ENCODE data around the gene NAAA.
"Not testable (repeated sequence)": the region's sequence is repeated elsewhere in the genome, so short reads cannot be mapped to it uniquely, and the experiment has no call there.

Gene NAAA

GRCh38 chr4:75916091-75916661, 24.6 kb downstream of the NAAA start:
- DNase-seq: no peak

- no peak for DNase-seq
These were observed 27.8 kb downstream of the NAAA start for GRCh38 chr4:75912968-75913367.

- not testable (repeated sequence) for DNase-seq
These were observed 30.0 kb downstream of the NAAA start for GRCh38 chr4:75910831-75911230.

GRCh38 chr4:75909405-75909804, 31.4 kb downstream of the NAAA start:
- DNase-seq: no peak

- DNase-seq: no peak
These were observed 32.3 kb downstream of the NAAA start for GRCh38 chr4:75908555-75908954.

- no peak for DNase-seq
These were observed 32.8 kb downstream of the NAAA start for GRCh38 chr4:75907966-75908365.

- DNase-seq: no peak
These were observed 36.7 kb downstream of the NAAA start for GRCh38 chr4:75904076-75904475.

- DNase-seq: no peak
These were observed 38.5 kb downstream of the NAAA start, which contains the start of gene PPEF2 for GRCh38 chr4:75902352-75902751. TSS of gene PPEF2 (minus strand) at chr4:75902452. CDS start at chr4:75896325, 6,127 bp downstream.

GRCh38 chr4:75898536-75898935, 42.3 kb downstream of the NAAA start:
- no peak for DNase-seq

- no peak for DNase-seq
These were observed 45.0 kb downstream of the NAAA start for GRCh38 chr4:75895744-75896314.

GRCh38 chr4:75892508-75892907, 48.3 kb downstream of the NAAA start:
- DNase-seq: no peak

- no peak for DNase-seq
These were observed 49.2 kb downstream of the NAAA start for GRCh38 chr4:75891611-75892010.

GRCh38 chr4:75889537-75890199, 51.1 kb downstream of the NAAA start:
- DNase-seq: no peak

- no peak for DNase-seq
These were observed 54.7 kb downstream of the NAAA start for GRCh38 chr4:75886104-75886503.

- DNase-seq: no peak
These were observed 59.3 kb downstream of the NAAA start for GRCh38 chr4:75881476-75881875.

- no peak for DNase-seq
These were observed 60.5 kb downstream of the NAAA start for GRCh38 chr4:75880278-75880677.

- no peak for DNase-seq
These were observed 62.5 kb downstream of the NAAA start for GRCh38 chr4:75878246-75878756.

GRCh38 chr4:75876218-75876617, 64.6 kb downstream of the NAAA start:
- no peak for DNase-seq

- DNase-seq: no peak
These were observed 71.7 kb downstream of the NAAA start for GRCh38 chr4:75869100-75869499.

GRCh38 chr4:75867130-75867529, 73.7 kb downstream of the NAAA start:
- no peak for DNase-seq

Data from NCI-H226 (cell line).